Tibial artery (tissue), 4 donors: Measurements from ENCODE around the gene SERTAD2.

Experiments used
- DNase-seq, 2 donors: peaks; one replicate each; pipeline ENCODE4 v3.0.0-alpha.2; 2019
- H3K27ac ChIP-seq, 2 donors: fragments of 200-600 bp; sonication (generic) in 1 of 2; 1 replicate in 1 of 2; 2 replicates in 1 of 2; pipeline ENCODE4 v1.5.1; 2018 to 2019; ENCODE audit warnings: mild to moderate bottlenecking in 1 of 2
- H3K27me3 ChIP-seq, 2 donors: fragments of 200-600 bp; sonication (generic) in 1 of 2; one replicate each; pipeline versions ENCODE4 v1.5.1 to v1.6.0; 2016 to 2019
- H3K36me3 ChIP-seq, 3 donors: fragments of 200-600 bp; sonication (generic) in 2 of 3; one replicate each; pipeline ENCODE4 v1.5.1; 2016 to 2019; ENCODE audit warnings: mild to moderate bottlenecking in 2 of 3
- H3K4me1 ChIP-seq, 4 donors: fragments of 200-600 bp; sonication (generic) in 2 of 4; 1 replicate in 3 of 4; 2 replicates in 1 of 4; pipeline ENCODE4 v1.5.1; 2016 to 2019
- H3K4me3 ChIP-seq, 2 donors: fragments of 200-600 bp; sonication (generic) in 1 of 2; 1 replicate in 1 of 2; 2 replicates in 1 of 2; pipeline ENCODE4 v1.5.1; 2018 to 2019; ENCODE audit warnings: mild to moderate bottlenecking in 2 of 2
- H3K9me3 ChIP-seq, 3 donors: fragments of 200-600 bp; sonication (generic) in 1 of 3; one replicate each; pipeline ENCODE4 v1.5.1; 2016 to 2019
- CTCF ChIP-seq, 2 experiments: fragments of 200-600 bp in 1 of 2; fragments of 450-650 bp in 1 of 2; IDR thresholded peaks; one replicate each; pipeline ENCODE4 v1.5.1; 2017 to 2019; ENCODE audit warnings: antibody characterized with exemption in 2 of 2, mild to moderate bottlenecking in 1 of 2, moderate library complexity in 1 of 2
- intact Hi-C: fragments of 100-400 bp; cut with DNase I; formaldehyde crosslinking; loops from one replicate; pipeline ENCODE4 v1.15.0; 2023; ENCODE audit warnings: low total_unique reads

Gene SERTAD2

GRCh38 chr2:64635976-64636911 is 17.5 kb downstream of the SERTAD2 start:
- no peak overlapping the region for H3K27ac ChIP-seq
- no peaks in the 10 kb centered on the region for H3K9me3 ChIP-seq
- no peak for DNase-seq
- no peak for TF ChIP-seq CTCF (IDR thresholded peaks at IDR 0.05)
- H3K36me3 ChIP-seq = peaks cover 25 to 46% (median 31%) of the 10 kb centered on the region in 3 donors
- no peaks in the 10 kb centered on the region for H3K27me3 ChIP-seq
- intact Hi-C loops = no loop called here
- H3K4me1 ChIP-seq = peaks cover 0 to 20% (median 11%) of the 10 kb centered on the region in 4 donors
- no peak overlapping the region for H3K4me3 ChIP-seq

DNA sequence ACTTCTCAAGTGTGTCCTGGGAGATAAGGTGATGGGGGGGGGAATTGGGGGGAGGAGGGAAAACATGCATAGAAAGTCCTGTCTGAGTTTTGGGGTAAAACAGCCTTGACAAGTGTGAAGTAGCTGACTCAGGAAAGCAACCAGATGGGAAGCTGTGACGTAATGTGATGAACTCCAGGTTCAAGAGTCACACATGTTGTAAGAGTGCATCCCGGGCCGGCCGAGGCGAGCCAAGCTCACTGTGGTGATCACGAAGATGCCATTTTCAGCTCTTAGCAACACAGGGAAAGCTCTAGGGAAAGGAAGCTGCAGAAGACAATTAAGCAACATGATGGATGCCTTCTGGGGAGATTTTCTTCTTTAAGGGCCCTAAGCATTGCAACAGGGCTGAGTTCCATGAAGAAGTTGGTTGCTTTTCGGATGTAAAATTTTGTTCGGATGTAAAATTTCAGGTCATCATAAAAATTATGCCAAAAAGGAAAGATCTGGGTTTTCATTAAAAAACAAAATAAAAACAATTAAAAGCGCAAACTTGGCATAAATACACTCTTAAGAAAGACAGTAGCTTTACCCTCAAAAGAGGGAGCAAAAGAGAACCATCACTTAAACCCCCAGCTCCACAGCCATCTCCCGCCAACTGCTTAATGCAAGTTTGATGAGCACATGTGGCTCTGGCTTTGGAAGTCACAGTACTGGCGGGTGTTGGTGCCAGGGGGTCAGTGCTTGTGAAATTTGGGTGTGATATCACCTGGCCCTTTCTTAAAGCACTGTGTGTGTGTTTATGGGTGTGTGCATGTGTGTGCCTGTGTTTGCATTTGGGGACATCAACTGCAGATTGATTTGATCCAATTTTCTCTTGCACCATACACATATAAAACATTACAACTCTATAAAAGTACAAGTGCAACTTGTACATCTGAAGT is 19.1 kb downstream of the SERTAD2 start:
- Histone ChIP-seq H3K9me3 (no peaks in the 10 kb centered on the region), H3K27me3 (no peaks in the 10 kb centered on the region), H3K4me1 (peaks cover 0 to 4% (median 2%) of the 10 kb centered on the region in 4 donors), H3K4me3 (no peak overlapping the region), H3K36me3 (peaks cover 25 to 55% (median 31%) of the 10 kb centered on the region in 3 donors), H3K27ac (no peak overlapping the region)
- intact Hi-C loops = no loop called here
- DNase-seq = no peak
- TF ChIP-seq CTCF (IDR thresholded peaks at IDR 0.05) = no peak

DNA sequence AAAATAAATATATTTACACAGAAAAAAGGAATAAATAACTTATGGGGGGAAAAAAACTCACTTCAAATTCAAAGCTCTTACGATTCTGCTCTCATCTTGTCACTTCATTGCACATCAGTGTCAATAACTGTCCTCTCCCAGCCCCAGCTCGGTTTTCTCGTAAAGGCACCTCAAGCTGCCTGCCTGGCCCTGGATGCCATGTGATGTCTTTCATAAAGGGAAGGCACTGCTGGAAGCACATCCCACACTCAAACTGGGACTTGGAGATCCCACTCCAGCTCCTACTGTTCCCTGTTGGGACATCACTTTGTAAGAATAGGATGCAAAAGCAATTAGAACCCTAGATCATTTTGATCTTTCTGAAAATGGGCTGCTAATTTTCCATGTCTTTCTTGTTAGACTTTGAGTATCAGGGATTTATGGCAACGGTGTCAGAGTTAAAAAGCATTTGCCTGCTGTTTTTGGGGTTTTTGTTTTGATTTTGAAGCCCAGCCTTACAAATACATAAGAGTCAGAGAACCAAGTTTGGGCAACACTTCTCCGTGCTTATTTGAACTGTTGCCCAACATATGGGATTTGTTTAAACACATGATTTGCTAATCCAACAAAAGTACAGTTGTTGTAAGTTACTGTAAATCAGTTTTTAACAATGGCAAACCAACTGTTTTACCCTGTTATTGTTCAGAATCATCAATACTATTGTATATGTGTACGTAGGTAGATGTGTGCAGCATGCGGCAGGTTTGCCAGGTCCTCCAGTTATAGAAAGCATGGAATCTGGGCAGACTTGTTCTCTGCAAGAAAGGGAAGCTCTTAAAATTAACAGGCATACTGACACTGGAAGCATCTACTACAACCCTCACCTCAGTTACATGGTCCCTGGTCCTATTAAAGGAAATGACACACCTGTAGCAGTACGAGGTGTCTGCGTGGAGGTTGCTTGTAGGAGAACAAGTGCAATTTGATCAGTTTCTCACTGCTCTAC is 20.6 kb downstream of the SERTAD2 start:
- no peak overlapping the region for H3K27ac ChIP-seq
- H3K4me3 ChIP-seq = no peak overlapping the region
- peaks cover 25 to 55% (median 31%) of the 10 kb centered on the region in 3 donors for H3K36me3 ChIP-seq
- H3K9me3 ChIP-seq = no peaks in the 10 kb centered on the region
- H3K27me3 ChIP-seq = no peaks in the 10 kb centered on the region
- no peak for DNase-seq
- intact Hi-C loops = no loop called here
- peaks cover 0 to 2% (median under 1%) of the 10 kb centered on the region in 4 donors for H3K4me1 ChIP-seq
- no peak for TF ChIP-seq CTCF (IDR thresholded peaks at IDR 0.05)

DNA sequence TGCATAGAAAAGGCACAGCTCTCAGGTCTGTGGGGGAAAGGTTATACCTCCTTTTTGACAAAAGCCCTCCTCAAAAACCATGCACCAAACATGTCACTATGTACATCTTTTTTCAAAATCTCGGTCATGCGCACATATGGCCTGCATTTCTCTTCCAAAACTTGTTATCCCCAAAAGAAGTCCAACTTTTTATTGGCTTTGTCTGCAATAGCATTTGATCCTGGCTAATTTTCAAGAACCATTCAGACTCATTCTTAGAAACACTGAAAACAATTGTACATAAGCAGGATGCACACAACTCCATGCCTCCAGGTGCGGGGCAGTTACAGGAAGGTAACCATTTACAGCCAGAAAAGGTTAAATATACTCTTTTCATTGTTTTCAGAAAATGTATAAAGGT is 21.9 kb downstream of the SERTAD2 start:
- Histone ChIP-seq H3K4me3 (no peak overlapping the region), H3K9me3 (no peaks in the 10 kb centered on the region), H3K4me1 (peaks cover 0 to 2% (median 0%) of the 10 kb centered on the region in 4 donors), H3K36me3 (peaks cover 25 to 53% (median 31%) of the 10 kb centered on the region in 3 donors), H3K27me3 (no peaks in the 10 kb centered on the region), H3K27ac (no peak overlapping the region)
- no peak for DNase-seq
- intact Hi-C loops = no loop called here
- no peak for TF ChIP-seq CTCF (IDR thresholded peaks at IDR 0.05)

GRCh38 chr2:64630752-64631151 is 23.0 kb downstream of the SERTAD2 start:
- no peak overlapping the region for H3K27ac ChIP-seq
- H3K4me3 ChIP-seq = no peak overlapping the region
- no peak for DNase-seq
- H3K36me3 ChIP-seq = peaks cover 16 to 43% (median 23%) of the 10 kb centered on the region in 3 donors
- intact Hi-C loops = no loop called here
- H3K4me1 ChIP-seq = peaks cover 0 to 2% (median 0%) of the 10 kb centered on the region in 4 donors
- no peaks in the 10 kb centered on the region for H3K9me3 ChIP-seq
- no peaks in the 10 kb centered on the region for H3K27me3 ChIP-seq
- TF ChIP-seq CTCF (IDR thresholded peaks at IDR 0.05) = no peak
